NK-92 treated with Interleukin-12 subunit alpha and Interleukin-12 subunit beta, amount 100 ng/mL, for 24 hours (cell line): Measurements from ENCODE around the gene MRS2.

Source experiments
- DNase-seq: peaks from one replicate; lab custom pipeline; 2025; lab: John Stamatoyannopoulos, UW

The MRS2 gene

GRCh38 chr6:24430086-24430485, 27.4 kb downstream of the MRS2 start:
- DNase-seq = no peak

GRCh38 chr6:24431045-24431451, 28.3 kb downstream of the MRS2 start:
- DNase-seq = no peak

GRCh38 chr6:24432611-24433010, 29.9 kb downstream of the MRS2 start:
- DNase-seq = no peak

- DNase-seq = no peak
Measured at GRCh38 chr6:24436979-24437378, 34.2 kb downstream of the MRS2 start.

GRCh38 chr6:24439858-24440539, 37.3 kb downstream of the MRS2 start:
- DNase-seq = no peak

- no peak for DNase-seq
Measured at GRCh38 chr6:24440897-24441598, 38.3 kb downstream of the MRS2 start.

GRCh38 chr6:24441599-24441904, 38.8 kb downstream of the MRS2 start:
- DNase-seq = no peak

- no peak for DNase-seq
Measured at GRCh38 chr6:24444588-24444987, 41.9 kb downstream of the MRS2 start.

- no peak for DNase-seq
Measured at GRCh38 chr6:24445704-24446103, 43.0 kb downstream of the MRS2 start.

GRCh38 chr6:24446670-24447069, 43.9 kb downstream of the MRS2 start:
- DNase-seq = no peak

- no peak for DNase-seq
Measured at GRCh38 chr6:24448396-24448795, 45.7 kb downstream of the MRS2 start.

- DNase-seq = no peak
Measured at GRCh38 chr6:24448828-24449525, 46.2 kb downstream of the MRS2 start.

- DNase-seq = no peak
Measured at GRCh38 chr6:24451581-24452388, 49.0 kb downstream of the MRS2 start.

GRCh38 chr6:24453921-24454320, 51.2 kb downstream of the MRS2 start:
- DNase-seq = no peak

- no peak for DNase-seq
Measured at GRCh38 chr6:24454452-24454851, 51.7 kb downstream of the MRS2 start.

- no peak for DNase-seq
Measured at GRCh38 chr6:24455061-24455460, 52.3 kb downstream of the MRS2 start.

- DNase-seq = no peak
Measured at GRCh38 chr6:24458134-24458533, 55.4 kb downstream of the MRS2 start.

- DNase-seq = no peak
Measured at GRCh38 chr6:24458941-24459340, 56.2 kb downstream of the MRS2 start.

- DNase-seq = no peak
Measured at GRCh38 chr6:24460966-24461365, 58.2 kb downstream of the MRS2 start.

GRCh38 chr6:24464253-24465038, 61.7 kb downstream of the MRS2 start:
- DNase-seq = no peak

GRCh38 chr6:24469811-24470210, 67.1 kb downstream of the MRS2 start:
- no peak for DNase-seq

- DNase-seq = no peak
Measured at GRCh38 chr6:24472181-24472580, 69.4 kb downstream of the MRS2 start.
